ENCODE results near the gene CASZ1.

GRCh38 chr1:10659646-10660540 lies 136.6 kb downstream of the CASZ1 start:
- TF ChIP-seq CTCF (IDR thresholded peaks at IDR 0.05) (no peak), POLR2A (IDR thresholded peaks at IDR 0.05) (no peak)

Data from esophagus squamous epithelium (tissue), 4 donors.